Erythroblast (primary cell): ENCODE results near the gene RFX2.

Source experiments
- GATA1 ChIP-seq: IDR thresholded peaks from 2 replicates; pipeline ENCODE4 v1.6.1; 2011; ENCODE audit warnings: low read depth, mild to moderate bottlenecking, control low read depth, low read length, moderate library complexity
- POLR2A ChIP-seq: IDR thresholded peaks from 2 replicates; pipeline ENCODE4 v1.6.1; 2011; ENCODE audit warnings: mild to moderate bottlenecking, low read length

GRCh38 chr19:5973376-5973775 is 136.9 kb downstream of the RFX2 start:
- TF ChIP-seq POLR2A (no peak), GATA1 (no peak)
